HUES6 (cell line): ENCODE measurements around the gene ANTKMT.
"Not testable (repeated sequence)": the region's sequence is repeated elsewhere in the genome, so short reads cannot be mapped to it uniquely, and the experiment has no call there.

Source experiments
- H3K27ac ChIP-seq: 2 replicates; pipeline ENCODE4 v1.7.0; 2013; ENCODE audit warnings: low read depth, mild to moderate bottlenecking, low read length, inconsistent platforms
- H3K27me3 ChIP-seq: 2 replicates; pipeline ENCODE4 v1.6.1; 2013; ENCODE audit warnings: low read length; ENCODE audit not compliant: control insufficient read depth, insufficient read depth
- H3K36me3 ChIP-seq: 2 replicates; pipeline ENCODE4 v1.6.1; 2013; ENCODE audit warnings: low read length; ENCODE audit not compliant: control insufficient read depth, insufficient read depth
- H3K4me1 ChIP-seq: 2 replicates; pipeline ENCODE4 v1.6.1; 2013; ENCODE audit warnings: low read length; ENCODE audit not compliant: control insufficient read depth, insufficient read depth
- H3K4me3 ChIP-seq: 2 replicates; pipeline ENCODE4 v1.5.1; 2013; ENCODE audit warnings: low read depth, low read length
- H3K9ac ChIP-seq: one replicate; pipeline ENCODE4 v1.6.1; 2013; ENCODE audit warnings: mild to moderate bottlenecking, low read length
- H3K9me3 ChIP-seq: 2 replicates; pipeline ENCODE4 v1.6.1; 2013; ENCODE audit warnings: low read depth, low read length; ENCODE audit not compliant: control insufficient read depth, insufficient read depth

ANTKMT gene

GRCh38 chr16:711084-711483 is 9.9 kb upstream of the ANTKMT start:
- peaks cover 16% of the 10 kb centered on the region for H3K4me1 ChIP-seq
- no peaks in the 10 kb centered on the region for H3K36me3 ChIP-seq
- H3K9me3 ChIP-seq: no peaks in the 10 kb centered on the region
- peaks cover 62% of the 10 kb centered on the region for H3K27me3 ChIP-seq
- no peak overlapping the region for H3K27ac ChIP-seq
- no peak overlapping the region for H3K4me3 ChIP-seq
- no peak overlapping the region for H3K9ac ChIP-seq

- Histone ChIP-seq H3K4me1 (peaks cover 23% of the 10 kb centered on the region), H3K4me3 (no peak overlapping the region), H3K9me3 (no peaks in the 10 kb centered on the region), H3K27me3 (peaks cover 60% of the 10 kb centered on the region), H3K36me3 (no peaks in the 10 kb centered on the region), H3K9ac (no peak overlapping the region), H3K27ac (no peak overlapping the region)
These were observed 9.2 kb upstream of the ANTKMT start for GRCh38 chr16:711548-712320.

GRCh38 chr16:712740-713250 is 8.2 kb upstream of the ANTKMT start:
- peaks cover 24% of the 10 kb centered on the region for H3K4me1 ChIP-seq
- not testable (repeated sequence) for H3K9ac ChIP-seq, H3K9me3 ChIP-seq, H3K27ac ChIP-seq, H3K4me3 ChIP-seq, H3K36me3 ChIP-seq
- H3K27me3 ChIP-seq: peaks cover 52% of the 10 kb centered on the region

- Histone ChIP-seq H3K9me3 (no peaks in the 10 kb centered on the region), H3K4me3 (no peak overlapping the region), H3K9ac (no peak overlapping the region), H3K27me3 (peaks cover 40% of the 10 kb centered on the region), H3K27ac (no peak overlapping the region), H3K4me1 (peaks cover 24% of the 10 kb centered on the region), H3K36me3 (no peaks in the 10 kb centered on the region)
These were observed 6.9 kb upstream of the ANTKMT start for GRCh38 chr16:714079-714478.

- peak within 1 kb of the TSS; percentile 68 for H3K4me3 ChIP-seq
- peaks cover 30% of the 10 kb centered on the region for H3K4me1 ChIP-seq
- peak within 1 kb of the TSS; percentile 41 for H3K9ac ChIP-seq
- no peaks in the 10 kb centered on the region for H3K9me3 ChIP-seq
- no peaks in the 10 kb centered on the region for H3K36me3 ChIP-seq
- no peak within 1 kb of the TSS for H3K27ac ChIP-seq
- peaks cover 35% of the 10 kb centered on the region for H3K27me3 ChIP-seq
These were observed 6.1 kb upstream of the ANTKMT start, which contains the start of gene METRN for GRCh38 chr16:714558-715476. Gene METRN (plus strand): TSS chr16:715118. CDS start chr16:715290, 172 bp downstream.

- peaks cover 27% of the 10 kb centered on the region for H3K27me3 ChIP-seq
- no peaks in the 10 kb centered on the region for H3K9me3 ChIP-seq
- H3K4me3 ChIP-seq: peak overlapping the region; percentile 68
- H3K36me3 ChIP-seq: no peaks in the 10 kb centered on the region
- H3K27ac ChIP-seq: no peak overlapping the region
- H3K4me1 ChIP-seq: peaks cover 30% of the 10 kb centered on the region
- H3K9ac ChIP-seq: peak overlapping the region; percentile 41
These were observed 5.3 kb upstream of the ANTKMT start for GRCh38 chr16:715477-716199.

GRCh38 chr16:716200-716568 is 4.8 kb upstream of the ANTKMT start:
- Histone ChIP-seq H3K4me1 (peaks cover 30% of the 10 kb centered on the region), H3K27ac (no peak overlapping the region), H3K4me3 (peak overlapping the region; percentile 68), H3K9ac (peak overlapping the region; percentile 41), H3K9me3 (no peaks in the 10 kb centered on the region), H3K36me3 (no peaks in the 10 kb centered on the region), H3K27me3 (peaks cover 22% of the 10 kb centered on the region)

GRCh38 chr16:716768-717325 is 4.1 kb upstream of the ANTKMT start:
- no peaks in the 10 kb centered on the region for H3K36me3 ChIP-seq
- no peak overlapping the region for H3K9ac ChIP-seq
- H3K27ac ChIP-seq: no peak overlapping the region
- peaks cover 22% of the 10 kb centered on the region for H3K27me3 ChIP-seq
- 0 out of 2 replicates have a peak overlapping the region, but pooled peaks have one; percentile 68 for H3K4me3 ChIP-seq
- H3K4me1 ChIP-seq: peaks cover 30% of the 10 kb centered on the region
- no peaks in the 10 kb centered on the region for H3K9me3 ChIP-seq

- Histone ChIP-seq H3K27ac (no peak overlapping the region), H3K4me3 (no peak overlapping the region), H3K9ac (no peak overlapping the region), H3K27me3 (peaks cover 22% of the 10 kb centered on the region), H3K36me3 (peaks cover 2% of the 10 kb centered on the region), H3K4me1 (peaks cover 30% of the 10 kb centered on the region), H3K9me3 (no peaks in the 10 kb centered on the region)
These were observed 3.3 kb upstream of the ANTKMT start for GRCh38 chr16:717450-718245.

GRCh38 chr16:718389-718788 is 2.6 kb upstream of the ANTKMT start:
- Histone ChIP-seq H3K36me3 (peaks cover 6% of the 10 kb centered on the region), H3K4me1 (peaks cover 30% of the 10 kb centered on the region), H3K9ac (no peak overlapping the region), H3K27ac (no peak overlapping the region), H3K27me3 (peaks cover 22% of the 10 kb centered on the region), H3K4me3 (no peak overlapping the region), H3K9me3 (no peaks in the 10 kb centered on the region)
